Parathyroid adenoma (tissue), 2 donors: ENCODE measurements around the gene ENG.

Experiments
- H2AFZ ChIP-seq: fragments of 300-600 bp; sonication (generic); one replicate; pipeline ENCODE4 v1.7.0; 2017; ENCODE audit warnings: antibody characterized with exemption, mild to moderate bottlenecking
- H3K27ac ChIP-seq: fragments of 300-600 bp; sonication (generic); one replicate; pipeline ENCODE4 v1.7.0; 2017
- H3K27me3 ChIP-seq: fragments of 300-600 bp; sonication (generic); one replicate; pipeline ENCODE4 v1.7.0; 2017; ENCODE audit warnings: low read length; ENCODE audit not compliant: control insufficient read depth, insufficient read depth
- H3K36me3 ChIP-seq: fragments of 300-600 bp; sonication (generic); one replicate; pipeline ENCODE4 v1.7.0; 2017; ENCODE audit warnings: low read length; ENCODE audit not compliant: control insufficient read depth, insufficient read depth
- H3K4me1 ChIP-seq: fragments of 300-600 bp; sonication (generic); one replicate; pipeline ENCODE4 v1.7.0; 2017; ENCODE audit warnings: control low read depth
- H3K4me2 ChIP-seq: fragments of 300-600 bp; sonication (generic); one replicate; pipeline ENCODE4 v1.7.0; 2017; ENCODE audit warnings: low read length
- H3K4me3 ChIP-seq: fragments of 300-600 bp; sonication (generic); one replicate; pipeline ENCODE4 v1.7.0; 2017; ENCODE audit warnings: low read depth, low read length
- H3K79me2 ChIP-seq: fragments of 300-600 bp; sonication (generic); one replicate; pipeline ENCODE4 v1.7.0; 2017; ENCODE audit warnings: control low read depth
- H3K9ac ChIP-seq: fragments of 300-600 bp; sonication (generic); one replicate; pipeline ENCODE4 v1.7.0; 2017; ENCODE audit warnings: mild to moderate bottlenecking
- H3K9me3 ChIP-seq: fragments of 300-600 bp; sonication (generic); one replicate; pipeline ENCODE4 v1.7.0; 2017; ENCODE audit warnings: low read length; ENCODE audit not compliant: control insufficient read depth
- CTCF ChIP-seq: fragments of 300-600 bp; sonication (generic); IDR thresholded peaks from one replicate; pipeline ENCODE4 v1.7.0; 2017; ENCODE audit warnings: antibody characterized with exemption, mild to moderate bottlenecking
- donor health status: primary hyperparathyroidism.

ENG gene

GRCh38 chr9:127771570-127772189 is 82.8 kb downstream of the ENG start:
- Histone ChIP-seq H3K27ac (no peak overlapping the region), H3K27me3 (no peaks in the 10 kb centered on the region), H3K4me3 (peak overlapping the region; percentile 64), H3K9ac (no peak overlapping the region), H3K4me1 (no peaks in the 10 kb centered on the region), H2AFZ (peak overlapping the region; percentile 66), H3K36me3 (no peaks in the 10 kb centered on the region), H3K9me3 (no peaks in the 10 kb centered on the region), H3K79me2 (no peaks in the 10 kb centered on the region), H3K4me2 (peak overlapping the region; percentile 74)
- TF ChIP-seq CTCF = no peak

DNA sequence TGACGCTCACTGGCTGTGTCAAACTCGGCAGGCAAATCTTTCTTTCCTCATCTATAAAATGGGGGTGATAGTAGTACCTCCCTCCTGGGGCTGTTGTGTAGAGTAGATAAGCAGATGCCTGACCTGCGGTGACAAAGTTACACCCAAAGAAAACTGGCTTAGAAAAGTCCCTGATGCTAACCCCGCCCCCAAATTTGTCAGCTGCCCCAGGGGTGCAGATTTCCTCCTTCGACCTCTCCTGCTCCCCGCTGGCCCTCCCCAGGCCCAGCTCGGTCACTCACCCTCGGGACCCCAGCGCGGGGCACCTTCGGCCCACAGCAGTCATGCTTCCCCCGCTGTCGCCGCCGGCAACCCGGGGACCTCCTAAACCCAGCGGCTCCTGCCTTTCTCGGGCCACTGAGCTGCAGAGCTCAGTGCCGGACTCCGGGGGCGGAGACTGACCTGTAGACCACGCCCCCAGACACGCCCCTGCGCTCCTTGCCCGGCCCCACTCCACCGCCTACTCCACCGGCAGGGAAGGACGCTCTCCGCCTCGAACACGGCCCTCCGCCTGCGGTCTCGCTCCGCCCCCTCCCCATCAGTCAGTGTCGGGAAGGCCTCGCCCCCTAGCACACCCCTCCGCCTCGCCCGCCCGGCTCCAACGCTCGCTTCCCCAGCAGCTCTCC is 83.4 kb downstream of the ENG start:
- Histone ChIP-seq H3K4me2 (peak overlapping the region; percentile 74), H3K27me3 (no peaks in the 10 kb centered on the region), H3K4me1 (no peaks in the 10 kb centered on the region), H3K9me3 (no peaks in the 10 kb centered on the region), H3K27ac (peak overlapping the region; percentile 62), H3K79me2 (no peaks in the 10 kb centered on the region), H3K36me3 (no peaks in the 10 kb centered on the region), H2AFZ (peak overlapping the region; percentile 66), H3K9ac (no peak overlapping the region), H3K4me3 (peak overlapping the region; percentile 64)
- TF ChIP-seq CTCF = no peak

DNA sequence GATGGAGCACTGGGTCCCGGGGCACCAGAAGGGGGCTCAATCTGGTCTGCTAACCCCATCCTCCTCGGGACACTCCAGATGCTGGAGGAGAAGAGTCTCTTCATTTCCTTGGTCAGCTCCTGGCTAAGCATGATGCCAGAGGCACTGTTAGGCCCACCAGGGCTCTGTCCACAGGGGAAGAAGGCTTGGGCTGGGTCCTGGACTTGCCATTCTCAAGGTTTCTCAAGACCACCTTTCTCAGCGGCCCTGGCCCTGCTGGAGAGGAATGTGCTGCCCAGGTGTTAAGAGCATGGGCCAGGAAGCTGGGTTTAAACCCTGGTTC is 83.9 kb downstream of the ENG start:
- no peak for TF ChIP-seq CTCF
- H2AFZ ChIP-seq = peak overlapping the region; percentile 66
- no peak overlapping the region for H3K9ac ChIP-seq
- H3K27me3 ChIP-seq = no peaks in the 10 kb centered on the region
- H3K79me2 ChIP-seq = no peaks in the 10 kb centered on the region
- peak overlapping the region; percentile 62 for H3K27ac ChIP-seq
- H3K9me3 ChIP-seq = no peaks in the 10 kb centered on the region
- H3K4me2 ChIP-seq = peak overlapping the region; percentile 74
- H3K4me3 ChIP-seq = peak overlapping the region; percentile 64
- no peaks in the 10 kb centered on the region for H3K4me1 ChIP-seq
- no peaks in the 10 kb centered on the region for H3K36me3 ChIP-seq

- Histone ChIP-seq H3K27me3 (no peaks in the 10 kb centered on the region), H3K79me2 (no peaks in the 10 kb centered on the region), H3K4me2 (peak overlapping the region; percentile 74), H2AFZ (no peak overlapping the region), H3K4me1 (no peaks in the 10 kb centered on the region), H3K9ac (no peak overlapping the region), H3K9me3 (no peaks in the 10 kb centered on the region), H3K27ac (peak overlapping the region; percentile 62), H3K4me3 (peak overlapping the region; percentile 64), H3K36me3 (no peaks in the 10 kb centered on the region)
- no peak for TF ChIP-seq CTCF
These were observed 84.4 kb downstream of the ENG start for GRCh38 chr9:127769929-127770582.
